Right lobe of liver (tissue), 6 donors: ENCODE measurements around the gene DTNB. TPM values are rescaled to one million over a fixed set of nuclear protein-coding genes. Genes with fewer than 3 reads are reported as not detected.
A peak's percentile ranks its signal among the peaks of the same experiment; 100 is the strongest.

ENCODE experiments used
- ATAC-seq, 4 donors: fragments of 200-7000 bp; cut with Tn5 transposase; one replicate each; pipeline ENCODE4 v1.9.1; 2020; ENCODE audit warnings: mild to moderate bottlenecking in 4 of 4, moderate library complexity in 4 of 4
- DNase-seq, 3 donors: peaks; one replicate each; pipeline ENCODE4 v3.0.0-alpha.2; 2020
- H3K27ac ChIP-seq, 3 donors: fragments of 200-600 bp; one replicate each; pipeline ENCODE4 v1.8.0; 2022
- H3K27me3 ChIP-seq, 2 donors: fragments of 200-600 bp; one replicate each; pipeline ENCODE4 v1.8.0; 2022
- H3K36me3 ChIP-seq, 4 donors: fragments of 200-600 bp; sonication (generic) in 1 of 4; one replicate each; pipeline versions ENCODE4 v1.5.1 to v1.8.0; 2017 to 2022; ENCODE audit warnings: control low read depth in 1 of 4
- H3K4me1 ChIP-seq, 4 donors: fragments of 200-600 bp; sonication (generic) in 1 of 4; one replicate each; pipeline versions ENCODE4 v1.5.1 to v1.8.0; 2017 to 2022; ENCODE audit warnings: control low read depth in 1 of 4
- H3K4me3 ChIP-seq, 3 donors: fragments of 200-600 bp; one replicate each; pipeline ENCODE4 v1.8.0; 2022
- H3K9me3 ChIP-seq, 4 donors: fragments of 200-600 bp; sonication (generic) in 1 of 4; one replicate each; pipeline versions ENCODE4 v1.5.1 to v1.8.0; 2017 to 2022; ENCODE audit warnings: control low read depth in 1 of 4
- CTCF ChIP-seq, 4 donors: fragments of 200-600 bp in 3 of 4; fragments of 450-650 bp in 1 of 4; IDR thresholded peaks; one replicate each; pipeline versions ENCODE4 v1.5.1 to v1.8.0; 2016 to 2022; ENCODE audit warnings: antibody characterized with exemption in 4 of 4, mild to moderate bottlenecking in 2 of 4
- POLR2A ChIP-seq: fragments of 450-650 bp; IDR thresholded peaks from one replicate; pipeline ENCODE4 v1.6.1; 2017; ENCODE audit warnings: antibody characterized with exemption, mild to moderate bottlenecking
- WGBS: methylation state at CpG from one replicate; pipeline ENCODE4 v1.1.6; 2018; ENCODE audit warnings: low coverage, low lambda C conversion rate; ENCODE audit not compliant: insufficient coverage; ENCODE audit errors: missing lambda C conversion rate; 5-methylcytosine and 5-hydroxymethylcytosine counted together
- intact Hi-C, 2 donors: fragments of 100-400 bp; cut with DNase I; formaldehyde crosslinking; loops; one replicate each; pipeline versions ENCODE4 v1.11.2 to v1.14.1; 2022
- total RNA-seq, 6 experiments: library from RNA; depleted of rRNA in 2 of 6; stranded (reverse); fragments of >200 nt in 2 of 6; fragmentation: NEBNext Ultra II Directional in 3 of 6; extraction: Animal tissue kit (Norgen Biotek cat#: 25700) in 3 of 6; gene quantifications; one replicate each; pipeline versions ENCODE4 v1.1.0 to v1.2.4, GENCODE V29; 2016 to 2023
- donor health status: DM: no; HTN: yes; CAD: no.
- donor health status: DM: no; HTN: no; CAD: no.
- donor health status: DM: no; HTN: no; CAD: no.
- donor health status: DM: no; HTN: yes; CAD: no.
- donor health status: DM: no; HTN: yes; CAD: no.

The DTNB gene
- total RNA-seq, 6 experiments from 2014 or later, result 7.0 to 10.3 (median 8.8) TPM

DNA sequence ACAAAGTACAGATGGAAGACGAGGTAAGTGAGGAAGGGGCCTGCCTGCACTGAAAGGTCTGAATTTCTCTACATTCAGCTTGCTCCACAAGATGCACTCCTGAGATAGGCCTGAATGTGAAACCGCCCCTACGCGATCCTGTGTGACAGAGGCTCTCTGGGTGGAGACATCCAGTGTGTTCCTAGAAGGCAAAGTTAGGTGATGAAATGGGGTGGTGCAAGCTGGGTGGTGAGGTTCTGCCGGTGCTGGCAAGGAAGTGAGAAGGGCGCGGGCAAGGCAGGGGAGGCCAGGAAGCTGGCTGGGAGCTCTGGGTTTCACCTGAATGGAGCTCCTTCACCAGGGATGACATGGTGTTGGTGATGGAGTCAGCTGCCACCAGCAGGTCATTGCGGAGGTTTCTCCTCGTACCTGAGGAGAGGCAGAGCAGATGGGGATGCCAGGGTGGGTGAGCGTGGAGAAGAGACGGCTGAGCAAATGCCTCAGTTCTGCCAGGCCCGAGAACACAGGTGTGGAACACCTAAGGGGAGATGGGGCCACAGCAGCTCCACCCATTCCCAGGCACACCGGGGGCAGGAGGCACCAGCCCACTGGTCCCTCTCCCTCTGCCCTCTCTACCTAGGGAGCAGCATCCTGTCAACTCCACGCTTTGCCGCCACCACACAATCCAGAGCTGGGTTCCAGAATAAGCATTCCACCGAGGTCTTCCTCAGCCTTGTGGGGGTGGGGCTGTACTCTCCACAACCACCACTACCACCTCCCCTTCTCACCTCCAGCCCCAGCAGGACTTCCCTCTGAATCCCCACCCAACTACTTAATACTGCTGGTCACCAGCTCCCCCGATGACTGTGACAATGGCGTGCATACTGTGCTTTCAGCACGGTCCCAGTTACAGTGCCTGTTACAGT, 286.2 kb downstream of the DTNB start:
- ATAC-seq, result peak in 1 of 4 donors; percentile 19
- no peak overlapping the region for H3K27ac ChIP-seq

GRCh38 chr2:25385910-25386309, 287.5 kb downstream of the DTNB start:
- 83% methylated on average over 5 of the region's 8 CpGs for WGBS
- Histone ChIP-seq H3K27me3 (no peaks in the 10 kb centered on the region), H3K36me3 (no peaks in the 10 kb centered on the region), H3K27ac (no peak overlapping the region), H3K4me3 (no peak overlapping the region), H3K9me3 (no peaks in the 10 kb centered on the region), H3K4me1 (no peaks in the 10 kb centered on the region)
- intact Hi-C loops, result no loop called here
- ATAC-seq (no peak), DNase-seq (no peak)
- TF ChIP-seq POLR2A (no peak), CTCF (IDR thresholded peaks at IDR 0.05) (no peak)

More for the DNA sequence above, 286.2 kb downstream of the DTNB start:
- no peak for TF ChIP-seq CTCF (IDR thresholded peaks at IDR 0.05)
- TF ChIP-seq POLR2A, result no peak
- H3K9me3 ChIP-seq, result no peaks in the 10 kb centered on the region
- H3K4me3 ChIP-seq, result no peak overlapping the region
- no peaks in the 10 kb centered on the region for H3K27me3 ChIP-seq
- H3K4me1 ChIP-seq, result no peaks in the 10 kb centered on the region
- intact Hi-C loops, result no loop called here
- no peaks in the 10 kb centered on the region for H3K36me3 ChIP-seq
- DNase-seq, result no peak
- 95% methylated on average over 10 of the region's 19 CpGs for WGBS

GRCh38 chr2:25383806-25384205, 289.6 kb downstream of the DTNB start:
- DNase-seq, result no peak
- no peaks in the 10 kb centered on the region for H3K36me3 ChIP-seq
- H3K27ac ChIP-seq, result no peak overlapping the region
- TF ChIP-seq CTCF (IDR thresholded peaks at IDR 0.05) (no peak), POLR2A (no peak)
- intact Hi-C loops, result no loop called here
- H3K27me3 ChIP-seq, result no peaks in the 10 kb centered on the region
- no peak for ATAC-seq
- no peak overlapping the region for H3K4me3 ChIP-seq
- H3K4me1 ChIP-seq, result no peaks in the 10 kb centered on the region
- WGBS, result 100% methylated on average over 4 of the region's 9 CpGs
- H3K9me3 ChIP-seq, result no peaks in the 10 kb centered on the region

DNA sequence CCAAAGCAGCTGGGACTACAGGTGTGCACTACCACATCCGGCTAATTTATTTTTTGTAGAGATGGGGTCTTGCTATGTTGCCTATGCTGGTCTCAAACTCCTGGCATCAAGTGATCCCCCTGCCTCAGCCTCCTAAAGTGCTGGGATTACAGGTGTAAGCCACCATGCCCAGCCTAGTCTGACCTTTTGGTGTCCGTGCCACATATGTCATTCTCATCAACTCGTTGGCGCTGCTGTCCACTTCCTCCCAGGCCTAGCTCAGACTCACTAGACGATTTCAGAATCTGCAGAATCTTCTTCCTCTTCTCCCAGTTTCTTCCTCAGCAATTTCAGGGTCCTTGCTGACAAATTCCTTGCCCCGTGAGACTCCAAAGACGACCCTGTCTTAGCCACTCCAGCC, 291.9 kb downstream of the DTNB start:
- Histone ChIP-seq H3K36me3 (no peaks in the 10 kb centered on the region), H3K27ac (no peak overlapping the region), H3K9me3 (no peaks in the 10 kb centered on the region), H3K4me3 (no peak overlapping the region), H3K27me3 (no peaks in the 10 kb centered on the region), H3K4me1 (peaks cover 0 to 8% (median 1%) of the 10 kb centered on the region in 4 donors)
- WGBS, result 70% methylated on average over 3 of the region's 7 CpGs
- intact Hi-C loops, result no loop called here
- DNase-seq (no peak), ATAC-seq (no peak)
- no peak for TF ChIP-seq CTCF (IDR thresholded peaks at IDR 0.05)
- TF ChIP-seq POLR2A, result no peak
